DND-41 (cell line): ENCODE results near the gene TBC1D22A.

ENCODE experiments used
- CTCF ChIP-seq: IDR thresholded peaks from 2 replicates; pipeline ENCODE4 v1.5.1; 2012; ENCODE audit warnings: borderline replicate concordance, low read length, moderate library complexity, mild to moderate bottlenecking; ENCODE audit not compliant: poor library complexity, severe bottlenecking; ENCODE audit errors: extremely low read depth
- EZH2 ChIP-seq: IDR thresholded peaks from 3 replicates; pipeline ENCODE4 v1.6.1; 2012; ENCODE audit warnings: borderline replicate concordance, low read depth, mild to moderate bottlenecking, moderate library complexity, low read length, inconsistent platforms; ENCODE audit not compliant: severe bottlenecking

GRCh38 chr22:47195484-47196165 lies 433.2 kb downstream of the TBC1D22A start:
- no peak for TF ChIP-seq CTCF
- no peak for TF ChIP-seq EZH2
